Effector CD8-positive, alpha-beta T cell (primary cell): ENCODE measurements around the gene SEC24A.
A peak's percentile ranks its signal among the peaks of the same experiment; 100 is the strongest.
"Not testable (repeated sequence)": the region's sequence is repeated elsewhere in the genome, so short reads cannot be mapped to it uniquely, and the experiment has no call there.

ENCODE experiments used
- DNase-seq: peaks from one replicate; lab custom pipeline; 2025; lab: John Stamatoyannopoulos, UW
- total RNA-seq, 4 experiments: gene quantifications; one replicate each; lab custom pipeline; 2026; lab: John Stamatoyannopoulos, UW

Gene SEC24A
- 33.3 to 73.0 (median 39.5) reads per million in 4 experiments for total RNA-seq

DNA sequence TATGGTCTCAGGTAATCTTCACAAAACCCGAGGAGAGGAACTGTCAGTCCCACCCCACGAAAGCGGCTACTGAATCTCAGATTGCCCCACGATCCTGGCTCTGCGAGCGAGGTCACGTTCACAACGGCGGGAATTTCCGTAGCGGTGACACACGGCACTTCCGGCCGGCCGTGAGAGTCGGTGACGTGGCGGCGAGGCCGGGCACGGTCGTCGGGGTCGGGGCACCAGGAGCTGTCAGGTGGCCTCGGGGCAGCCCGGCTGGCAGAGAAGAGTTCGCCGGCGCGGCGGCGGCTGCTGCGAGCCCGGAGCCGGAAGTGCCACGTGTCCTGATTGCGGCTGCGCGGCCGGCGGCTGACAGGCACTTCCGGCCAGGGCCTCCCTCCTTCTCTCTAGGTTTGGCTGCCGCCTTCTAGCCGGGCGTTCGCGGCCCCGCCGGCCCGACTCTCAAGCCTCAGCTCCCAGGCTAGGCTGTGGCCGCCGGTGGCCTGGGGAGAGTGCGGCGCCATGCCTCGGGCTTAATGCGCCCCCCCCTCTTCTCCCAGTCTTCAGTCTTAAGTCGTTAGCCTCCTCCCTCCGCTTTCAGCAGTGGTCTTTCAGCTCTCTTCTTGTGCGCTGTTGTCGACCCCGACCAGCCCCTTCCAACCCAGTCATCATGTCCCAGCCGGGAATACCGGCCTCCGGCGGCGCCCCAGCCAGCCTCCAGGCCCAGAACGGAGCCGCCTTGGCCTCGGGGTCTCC, at the start of gene SEC24A:
SEC24A (plus strand) TSS at position 361 of the 738 bp plus-strand sequence; CDS start at position 653, 292 bp downstream.
- DNase-seq = peak; percentile 81

GRCh38 chr5:134599820-134600219, 48.8 kb upstream of the SEC24A start:
- not testable (repeated sequence) for DNase-seq

DNA sequence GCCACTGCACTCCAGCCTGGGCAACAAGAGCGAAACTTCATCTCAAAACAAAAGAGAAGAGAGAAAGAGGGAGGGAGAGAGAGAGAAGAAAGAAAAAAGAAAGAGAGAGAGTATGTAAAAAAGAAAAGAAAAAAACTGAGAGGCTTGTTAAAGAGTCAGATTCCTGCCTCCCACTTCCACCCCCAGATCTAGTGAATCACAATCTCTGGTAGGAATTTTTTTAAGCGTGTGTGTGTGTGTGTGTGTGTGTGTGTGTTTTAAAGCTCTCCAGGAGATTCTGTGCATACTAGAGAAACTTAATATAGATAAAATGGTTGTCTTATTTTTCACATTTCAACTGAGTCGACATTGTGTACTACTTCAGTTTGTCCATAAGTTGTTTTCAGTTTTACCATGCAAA, 48.0 kb upstream of the SEC24A start:
- DNase-seq = no peak

GRCh38 chr5:134603059-134603458, 45.5 kb upstream of the SEC24A start:
- DNase-seq = no peak

DNA sequence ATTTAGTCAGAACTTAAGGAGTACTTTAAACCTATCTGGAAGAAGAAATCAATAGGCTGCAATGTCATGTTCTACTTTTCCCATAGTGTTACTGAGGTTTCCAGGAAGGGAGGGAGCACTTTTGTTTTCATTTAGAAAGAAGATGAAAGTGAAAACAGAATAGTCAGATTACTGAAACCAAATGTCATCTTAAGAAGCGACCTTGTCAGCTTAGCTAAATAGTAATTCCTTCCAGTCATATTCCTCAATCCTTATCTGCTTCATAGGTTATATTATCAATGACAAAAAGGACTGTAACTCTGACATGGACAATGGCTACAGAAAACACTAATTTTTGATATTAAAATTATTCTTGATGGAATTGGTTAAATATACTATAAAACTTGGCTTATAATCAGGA, 43.7 kb upstream of the SEC24A start:
- no peak for DNase-seq

DNA sequence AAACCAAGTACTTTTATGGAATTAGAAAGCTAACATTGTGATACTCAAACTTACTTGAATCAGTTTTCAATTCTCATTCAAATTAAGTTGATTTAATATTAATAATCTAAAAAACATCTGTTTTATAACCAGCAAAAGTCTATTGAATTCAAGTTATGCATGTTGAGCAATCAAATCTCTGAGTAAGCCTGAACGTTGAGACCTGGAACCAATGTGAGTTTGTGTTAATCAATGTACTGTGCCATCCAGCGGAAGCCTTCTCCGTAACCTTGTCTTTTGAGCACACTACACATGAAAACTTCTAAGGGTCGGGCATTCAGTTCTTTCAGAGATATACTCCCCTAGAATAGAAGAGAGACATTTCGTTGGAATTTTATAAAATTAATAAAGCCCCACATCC, 41.9 kb upstream of the SEC24A start:
- DNase-seq = no peak

- DNase-seq = no peak
These were observed 40.0 kb upstream of the SEC24A start for GRCh38 chr5:134608555-134608954.

DNA sequence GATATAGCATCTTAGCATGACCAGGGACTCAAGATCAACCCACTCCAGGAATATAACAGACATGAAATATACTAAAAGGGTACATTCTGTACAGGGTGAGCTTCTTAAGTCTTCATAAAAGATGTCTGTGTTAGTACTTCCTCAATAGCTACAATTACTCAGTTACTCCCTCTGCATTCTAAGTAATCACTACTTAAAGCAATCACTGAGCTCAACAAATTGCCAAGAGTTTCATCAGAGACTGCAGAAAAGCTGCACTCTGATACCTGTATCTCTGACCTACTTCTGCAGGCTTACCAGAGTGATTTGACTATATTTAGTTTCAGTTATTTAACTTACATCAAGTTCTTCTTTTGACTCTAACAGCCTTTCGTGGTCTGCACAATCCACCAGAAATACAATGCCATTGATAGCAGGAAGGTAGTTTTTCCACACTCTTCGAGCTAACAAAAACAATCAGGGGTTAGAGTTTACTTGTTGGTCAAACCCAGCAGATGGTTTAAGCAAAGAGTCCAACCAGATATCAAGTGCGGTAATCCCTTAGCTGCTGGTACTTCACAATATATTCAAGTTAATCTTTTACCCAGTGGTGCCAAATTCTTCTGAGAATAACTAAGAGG, 39.2 kb upstream of the SEC24A start:
- no peak for DNase-seq

DNA sequence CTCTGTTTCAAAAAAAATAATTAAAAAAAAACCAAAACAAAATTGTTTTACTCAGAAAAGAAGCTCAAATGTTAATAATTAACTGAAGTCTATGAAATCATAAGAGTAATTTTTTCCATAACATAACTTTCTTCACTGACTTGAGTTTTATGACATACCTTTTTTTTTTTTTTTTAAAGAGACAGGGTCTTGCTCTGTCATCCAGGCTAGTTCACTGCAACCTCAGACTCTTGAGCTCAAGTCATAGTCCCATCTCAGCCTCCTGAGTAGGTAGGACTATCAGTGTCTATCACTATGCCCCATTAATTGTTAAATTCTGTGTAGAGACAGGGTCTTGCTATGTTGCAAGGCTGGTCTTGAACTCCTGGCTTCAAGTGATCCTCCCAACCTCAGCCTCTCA, 37.9 kb upstream of the SEC24A start:
- DNase-seq = no peak

GRCh38 chr5:134611515-134611914, 37.1 kb upstream of the SEC24A start:
- no peak for DNase-seq

DNA sequence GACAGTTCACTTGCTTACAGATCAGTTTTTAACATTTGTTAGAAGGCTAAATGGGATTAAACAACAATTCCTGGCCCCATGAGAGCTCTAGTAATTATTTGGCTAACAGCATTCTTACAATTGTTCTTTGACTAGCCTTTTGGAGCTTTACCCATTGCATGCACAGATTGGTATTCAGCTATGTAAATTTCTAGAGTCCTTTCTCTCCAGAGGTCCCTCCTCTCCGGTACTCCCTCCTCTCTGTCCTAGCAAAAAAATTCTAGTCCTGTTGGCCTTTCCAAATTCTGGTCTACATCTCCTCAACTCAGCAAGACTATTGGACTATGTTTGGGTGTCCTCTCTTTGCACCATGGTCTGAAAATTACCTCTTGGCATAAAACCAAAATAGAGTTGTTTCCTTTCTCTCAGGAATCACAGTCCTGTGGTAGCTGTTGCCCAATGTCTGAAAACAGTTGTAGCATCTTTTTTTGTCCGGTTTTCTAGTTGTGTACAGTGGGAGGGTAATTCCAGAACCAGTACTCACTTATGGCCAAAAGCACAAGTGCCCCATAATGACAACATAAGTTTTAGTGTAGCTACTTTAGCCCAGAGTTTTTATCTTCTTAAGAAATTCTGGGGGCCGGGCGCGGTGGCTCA, 34.0 kb upstream of the SEC24A start:
- no peak for DNase-seq

DNA sequence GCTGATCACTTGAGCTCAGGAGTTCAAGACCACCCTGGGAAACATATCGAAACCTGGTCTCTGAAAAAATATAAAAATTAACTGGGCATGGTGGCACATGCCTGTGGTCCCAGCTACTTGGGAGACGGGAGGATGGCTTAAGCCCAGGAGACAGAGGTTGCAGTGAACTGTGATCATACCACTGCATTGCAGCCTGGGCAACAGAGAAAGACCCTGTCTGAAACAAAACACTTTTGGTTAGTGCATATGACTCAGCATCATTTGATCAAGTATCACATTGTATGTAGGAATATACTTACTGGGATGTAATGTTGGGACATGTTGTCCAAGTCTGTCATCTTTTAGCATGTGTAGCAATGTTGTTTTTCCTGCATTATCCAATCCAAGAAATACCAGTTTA, 28.0 kb upstream of the SEC24A start:
- no peak for DNase-seq

GRCh38 chr5:134625559-134625958, 23.0 kb upstream of the SEC24A start:
- no peak for DNase-seq

DNA sequence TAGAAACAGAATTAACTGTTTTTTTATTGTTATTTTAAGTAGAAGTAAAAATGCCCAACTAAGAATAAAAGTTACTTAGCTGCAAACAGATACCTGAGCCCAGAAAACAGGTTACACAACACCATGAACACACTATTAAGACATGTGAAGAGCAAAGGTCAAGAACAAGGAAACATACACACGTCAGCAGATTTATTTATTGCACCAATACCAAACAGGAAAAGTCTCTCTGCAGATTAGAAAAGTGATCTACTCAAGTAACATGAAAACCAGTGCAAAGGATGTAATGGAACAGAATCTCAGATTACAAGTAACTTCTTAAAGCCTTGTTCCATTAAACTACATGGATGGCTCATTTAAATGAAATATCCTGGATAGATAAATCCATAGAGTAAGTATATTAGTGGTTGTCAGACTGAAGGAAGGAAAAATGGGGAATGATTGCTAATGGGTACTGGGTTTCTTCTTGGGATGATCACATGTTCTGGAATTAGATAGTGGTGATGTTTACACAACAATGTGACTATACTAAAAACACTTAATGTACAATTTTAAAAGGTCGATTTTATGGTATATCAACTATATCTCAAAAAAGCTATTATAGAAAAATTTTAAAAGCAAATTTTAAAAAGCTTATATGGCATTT, 22.1 kb upstream of the SEC24A start:
- DNase-seq = no peak

- no peak for DNase-seq
These were observed 14.4 kb upstream of the SEC24A start for GRCh38 chr5:134634227-134634626.

DNA sequence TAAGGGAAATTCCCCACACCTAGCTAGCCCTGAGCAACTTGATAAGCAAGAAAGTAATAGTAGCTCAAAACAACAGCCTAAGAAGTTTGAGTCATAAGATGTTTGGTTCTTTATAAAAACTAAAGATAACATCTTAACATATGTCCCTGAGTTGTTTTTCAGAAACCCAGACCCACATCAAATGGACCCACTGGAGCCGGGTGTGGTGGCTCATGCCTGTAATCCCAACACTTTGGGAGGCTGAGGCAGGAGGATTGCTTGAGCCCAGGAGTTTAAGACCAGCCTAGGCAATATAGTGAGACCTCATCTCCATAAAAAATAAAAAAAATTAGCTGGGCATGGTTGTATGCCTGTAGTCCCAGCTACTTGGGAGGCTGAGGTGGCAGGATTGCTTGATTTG, 13.2 kb upstream of the SEC24A start:
- not testable (repeated sequence) for DNase-seq

DNA sequence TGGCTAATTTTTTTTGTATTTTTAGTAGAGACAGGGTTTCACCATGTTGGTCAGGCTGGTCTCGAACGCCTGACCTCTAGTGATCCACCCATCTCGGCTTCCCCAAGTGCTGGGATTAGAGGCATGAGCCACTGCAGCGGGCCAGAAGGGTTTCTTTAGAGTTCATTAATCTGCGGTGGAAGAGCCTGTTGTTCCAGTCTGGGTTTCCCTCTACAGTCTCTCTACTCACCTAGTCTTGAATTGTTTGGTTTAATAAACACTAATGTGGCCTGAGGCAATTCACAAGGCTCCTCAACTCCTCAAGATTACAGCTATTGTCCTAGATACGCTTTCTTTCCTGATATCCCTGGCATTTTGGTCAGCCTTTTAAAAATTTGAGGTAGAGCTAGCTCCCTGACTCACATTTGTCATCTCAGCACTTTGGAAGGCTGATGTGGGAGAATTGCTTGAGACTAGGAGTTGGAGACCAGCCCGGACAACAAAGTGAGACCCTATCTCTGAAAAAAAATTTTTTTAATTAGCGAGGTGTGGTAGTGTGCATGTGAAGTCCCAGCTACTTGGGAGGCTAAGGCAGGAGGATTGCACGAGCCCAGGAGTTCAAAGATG, 11.4 kb upstream of the SEC24A start:
- no peak for DNase-seq

- DNase-seq = no peak
These were observed 9.8 kb upstream of the SEC24A start for GRCh38 chr5:134638760-134639201.

GRCh38 chr5:134642931-134643530, 5.6 kb upstream of the SEC24A start:
- DNase-seq = no peak

- DNase-seq = no peak
These were observed 698 bp upstream of the SEC24A start for GRCh38 chr5:134647750-134648424.
